ENCODE data around the gene DDX27. TPM values are rescaled to one million over a fixed set of nuclear protein-coding genes. Genes with fewer than 3 reads are reported as not detected.
"Not testable (repeated sequence)": the region's sequence is repeated elsewhere in the genome, so short reads cannot be mapped to it uniquely, and the experiment has no call there.

Gene DDX27
- total RNA-seq, 1 donor from 2014 or later, result 29.8 TPM

- no peak for DNase-seq (ENCODE audit: low spot score)
Observed at GRCh38 chr20:49199729-49200293, 19.4 kb upstream of the DDX27 start.

- peak; percentile 28 for DNase-seq (ENCODE audit: low spot score)
Observed at GRCh38 chr20:49203011-49203410, 16.2 kb upstream of the DDX27 start.

GRCh38 chr20:49203746-49204145 lies 15.5 kb upstream of the DDX27 start:
- DNase-seq (ENCODE audit: low spot score), result peak; percentile 71

- DNase-seq (ENCODE audit: low spot score), result no peak
Observed at GRCh38 chr20:49207076-49207475, 12.1 kb upstream of the DDX27 start.

- no peak for DNase-seq (ENCODE audit: low spot score)
Observed at GRCh38 chr20:49210101-49210756, 9.0 kb upstream of the DDX27 start.

- DNase-seq (ENCODE audit: low spot score), result no peak
Observed at GRCh38 chr20:49210757-49211110, 8.5 kb upstream of the DDX27 start.

- DNase-seq (ENCODE audit: low spot score), result no peak
Observed at GRCh38 chr20:49214571-49214970, 4.6 kb upstream of the DDX27 start.

- no peak for DNase-seq (ENCODE audit: low spot score)
Observed at GRCh38 chr20:49215232-49215631, 4.0 kb upstream of the DDX27 start.

GRCh38 chr20:49216991-49217578 lies 2.1 kb upstream of the DDX27 start:
- DNase-seq (ENCODE audit: low spot score), result peak; percentile 95

- not testable (repeated sequence) for DNase-seq (ENCODE audit: low spot score)
Observed at GRCh38 chr20:49218739-49219090, 501 bp upstream of the DDX27 start.

- no peak for DNase-seq (ENCODE audit: low spot score)
Observed at GRCh38 chr20:49219924-49220831, 962 bp downstream of the DDX27 start.

- DNase-seq (ENCODE audit: low spot score), result no peak
Observed at GRCh38 chr20:49225896-49226295, 6.7 kb downstream of the DDX27 start.

GRCh38 chr20:49228676-49229075 lies 9.5 kb downstream of the DDX27 start:
- no peak for DNase-seq (ENCODE audit: low spot score)

GRCh38 chr20:49229381-49229780 lies 10.2 kb downstream of the DDX27 start:
- no peak for DNase-seq (ENCODE audit: low spot score)

- DNase-seq (ENCODE audit: low spot score), result no peak
Observed at GRCh38 chr20:49230021-49230420, 10.8 kb downstream of the DDX27 start.

- DNase-seq (ENCODE audit: low spot score), result no peak
Observed at GRCh38 chr20:49230561-49231133, 11.4 kb downstream of the DDX27 start.

- no peak for DNase-seq (ENCODE audit: low spot score)
Observed at GRCh38 chr20:49231471-49231870, 12.3 kb downstream of the DDX27 start.

- DNase-seq (ENCODE audit: low spot score), result no peak
Observed at GRCh38 chr20:49233226-49233625, 14.0 kb downstream of the DDX27 start.

- no peak for DNase-seq (ENCODE audit: low spot score)
Observed at GRCh38 chr20:49234831-49235230, 15.6 kb downstream of the DDX27 start.

GRCh38 chr20:49236301-49236700 lies 17.1 kb downstream of the DDX27 start:
- DNase-seq (ENCODE audit: low spot score), result no peak

GRCh38 chr20:49237531-49237930 lies 18.3 kb downstream of the DDX27 start:
- no peak for DNase-seq (ENCODE audit: low spot score)

Data from mesenteric fat pad (tissue), 1 donor.